D721Med (cell line): Measurements from ENCODE around the gene INSL3.
"Not testable (repeated sequence)": the region's sequence is repeated elsewhere in the genome, so short reads cannot be mapped to it uniquely, and the experiment has no call there.

ENCODE experiments used
- DNase-seq: peaks from one replicate; pipeline ENCODE4 v3.0.0; 2011; ENCODE audit warnings: low spot score; ENCODE audit not compliant: insufficient read length
- FAIRE-seq: peaks from 2 replicates; lab custom pipeline; 2011; peaks lifted over from hg19 to GRCh38; lab: Jason Lieb, UNC
- CTCF ChIP-seq: IDR thresholded peaks from 2 replicates; pipeline ENCODE4 v1.5.1; 2012; ENCODE audit warnings: mild to moderate bottlenecking, control low read depth; ENCODE audit not compliant: insufficient read depth; ENCODE audit errors: missing control alignments

The INSL3 gene

GRCh38 chr19:17778251-17778967 lies 42.9 kb downstream of the INSL3 start:
- no peak for TF ChIP-seq CTCF
- no peak for FAIRE-seq
- DNase-seq: no peak

- FAIRE-seq, DNase-seq: not testable (repeated sequence)
These were observed 43.5 kb downstream of the INSL3 start for GRCh38 chr19:17777840-17778239.

GRCh38 chr19:17775991-17776803 lies 45.1 kb downstream of the INSL3 start:
- no peak for DNase-seq

GRCh38 chr19:17775245-17775927 lies 45.9 kb downstream of the INSL3 start:
- TF ChIP-seq CTCF: peak; percentile 46
- no peak for DNase-seq
- no peak for FAIRE-seq

More at GRCh38 chr19:17775991-17776803, 45.1 kb downstream of the INSL3 start:
- no peak for TF ChIP-seq CTCF
- FAIRE-seq: no peak

GRCh38 chr19:17772172-17772571 lies 49.1 kb downstream of the INSL3 start:
- no peak for TF ChIP-seq CTCF
- DNase-seq: no peak
- no peak for FAIRE-seq

- no peak for TF ChIP-seq CTCF
- no peak for FAIRE-seq
- no peak for DNase-seq
These were observed 50.7 kb downstream of the INSL3 start for GRCh38 chr19:17770613-17771012.

GRCh38 chr19:17767559-17767958 lies 53.8 kb downstream of the INSL3 start:
- no peak for TF ChIP-seq CTCF
- FAIRE-seq (no peak), DNase-seq (no peak)
